Ovary (tissue), 3 donors: Measurements from ENCODE around the gene TP53BP2.

ENCODE experiments used
- CTCF ChIP-seq, 3 donors: fragments of 450-650 bp in 2 of 3; fragments of 200-600 bp in 1 of 3; IDR thresholded peaks; one replicate each; pipeline versions ENCODE4 v1.5.1 to v1.8.0; 2016 to 2022; ENCODE audit warnings: antibody characterized with exemption in 3 of 3, mild to moderate bottlenecking in 1 of 3
- POLR2A ChIP-seq: fragments of 450-650 bp; IDR thresholded peaks from one replicate; pipeline ENCODE4 v1.6.1; 2017; ENCODE audit warnings: antibody characterized with exemption, mild to moderate bottlenecking, moderate library complexity
- donor health status: DM: no; HTN: no; CAD: no.

GRCh38 chr1:223742856-223743517 is 102.8 kb downstream of the TP53BP2 start:
- TF ChIP-seq POLR2A (no peak), CTCF (IDR thresholded peaks at IDR 0.05) (no peak)
